HK-2 (cell line): ENCODE data around the gene UBASH3B.

Experiments
- DNase-seq: peaks from one replicate; pipeline ENCODE4 v3.0.0-alpha.2; 2018; ENCODE audit not compliant: unreplicated experiment

Gene UBASH3B

DNA sequence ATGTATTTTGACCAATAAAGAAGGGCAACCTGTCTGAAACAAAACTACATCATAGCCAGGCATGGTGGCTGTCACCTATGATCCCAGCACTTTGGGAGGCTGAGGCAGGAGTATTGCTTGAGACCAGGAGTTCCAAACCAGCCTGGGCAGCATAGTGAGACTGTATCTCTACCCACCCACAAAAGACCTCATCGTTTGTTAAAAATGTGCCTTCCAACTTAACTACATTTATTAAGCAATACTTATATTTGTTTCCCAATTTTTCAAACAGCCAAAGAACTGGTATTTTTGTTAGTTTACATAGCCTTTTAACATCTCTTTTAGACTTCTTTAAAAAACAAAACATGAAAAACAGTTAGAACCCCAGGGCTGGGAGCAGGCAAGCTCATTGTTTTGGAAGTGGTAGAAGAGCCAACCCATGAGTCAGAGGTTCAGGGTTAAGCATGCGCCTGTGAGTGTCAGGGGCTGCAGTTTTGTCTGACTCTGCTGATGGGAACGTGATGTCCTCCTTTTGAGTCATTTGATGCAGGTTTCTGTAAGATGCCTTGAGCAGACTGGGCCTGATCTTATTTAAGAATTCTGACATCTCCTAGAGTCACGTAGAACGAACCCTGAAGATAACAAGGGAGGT lies 128.9 kb downstream of the UBASH3B start:
- no peak for DNase-seq

DNA sequence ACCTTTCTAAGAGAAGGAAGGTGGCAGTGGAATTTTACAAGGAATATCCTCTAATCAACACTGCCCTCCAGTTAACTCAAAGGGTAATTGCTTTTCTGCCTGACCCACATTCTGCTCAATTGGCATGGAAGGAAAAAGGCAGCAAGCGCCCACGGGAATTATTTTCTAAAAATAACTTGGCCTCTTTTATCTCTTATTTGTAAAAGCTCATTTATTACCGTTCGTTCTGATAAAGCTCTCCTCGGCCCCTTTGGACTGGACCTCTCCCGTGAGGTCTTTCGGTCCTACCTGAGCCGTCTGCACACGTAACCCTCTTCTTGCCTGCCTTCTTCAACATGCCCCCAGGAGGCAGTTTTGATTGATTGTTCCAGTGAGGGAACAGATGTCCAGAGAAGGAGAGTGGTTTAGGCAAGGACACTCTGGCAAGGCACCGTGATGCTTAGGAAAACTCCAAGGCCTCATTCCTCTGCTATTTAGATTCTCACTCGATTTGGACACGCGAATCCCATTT lies 129.6 kb downstream of the UBASH3B start:
- no peak for DNase-seq

DNA sequence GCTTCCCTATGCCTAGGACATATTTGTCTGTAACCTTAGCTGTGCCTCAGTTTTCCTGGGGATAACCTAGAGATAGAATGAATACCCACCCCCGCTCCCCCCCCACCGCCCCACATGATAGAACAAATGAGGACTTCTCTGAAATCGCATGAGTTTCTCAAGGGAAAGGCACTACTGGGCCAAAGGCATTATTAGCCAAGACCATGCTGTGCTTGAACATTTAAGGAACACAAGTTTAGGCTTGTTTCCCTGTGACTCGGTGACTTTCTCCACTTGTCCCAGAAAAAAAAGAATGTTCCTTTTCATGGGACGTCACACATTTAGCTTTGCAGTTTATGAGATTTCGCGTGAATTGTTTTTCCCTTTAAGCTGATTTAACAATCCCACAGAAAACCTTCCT lies 131.4 kb downstream of the UBASH3B start:
- DNase-seq = no peak

DNA sequence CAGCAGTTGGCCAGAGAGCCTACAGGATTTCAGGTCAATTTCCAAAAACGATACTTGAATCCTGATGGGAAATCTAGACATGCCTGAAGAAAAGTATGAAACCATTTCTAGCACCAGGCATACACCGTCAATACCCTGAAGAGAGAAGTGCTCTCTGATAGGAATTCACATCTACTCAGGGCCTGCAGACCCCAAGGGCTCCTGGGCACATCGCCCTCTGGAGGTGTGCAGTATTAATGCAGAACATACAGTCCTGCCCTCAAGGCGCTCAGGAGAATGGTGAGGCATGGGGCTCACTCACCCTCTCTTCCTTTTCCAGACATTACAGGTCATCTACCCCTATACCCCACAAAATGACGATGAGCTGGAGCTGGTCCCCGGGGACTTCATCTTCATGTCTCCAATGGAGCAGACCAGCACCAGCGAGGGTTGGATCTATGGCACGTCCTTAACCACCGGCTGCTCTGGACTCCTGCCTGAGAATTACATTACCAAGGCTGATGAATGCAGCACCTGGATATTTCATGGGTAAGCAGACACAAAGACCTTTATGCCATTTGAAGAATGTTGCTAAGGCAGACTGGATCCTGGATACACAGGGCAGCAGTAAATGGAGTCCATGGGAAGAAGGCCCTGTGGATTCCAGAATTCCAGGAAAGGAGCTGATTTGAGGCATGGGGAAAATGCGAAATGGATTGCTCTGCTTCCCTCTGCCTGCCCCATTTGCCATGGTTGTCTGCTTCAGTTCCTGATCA lies 133.4 kb downstream of the UBASH3B start:
- DNase-seq = no peak

- DNase-seq = no peak
Measured at GRCh38 chr11:122789907-122790306, 134.4 kb downstream of the UBASH3B start.

DNA sequence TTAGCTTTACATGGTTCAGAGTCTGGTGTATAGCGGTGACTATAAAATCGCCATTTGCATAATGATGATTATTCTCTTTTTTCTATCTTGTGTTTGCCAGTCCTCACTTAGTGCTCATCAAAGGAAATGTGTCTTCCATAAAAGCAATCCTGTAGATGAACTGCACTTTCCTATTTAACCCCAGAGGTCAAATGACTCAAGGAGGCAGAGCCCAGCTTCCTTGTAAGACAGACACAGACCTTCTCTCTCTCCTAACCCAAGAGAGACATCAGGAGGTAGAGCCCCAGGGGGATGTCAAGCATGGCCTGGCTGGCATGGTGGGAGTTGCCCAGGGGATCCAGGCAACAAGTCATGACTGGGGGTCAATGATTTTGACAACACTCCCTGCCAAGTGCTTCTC lies 135.9 kb downstream of the UBASH3B start:
- DNase-seq = no peak

- no peak for DNase-seq
Measured at GRCh38 chr11:122791836-122792235, 136.3 kb downstream of the UBASH3B start.

- DNase-seq = no peak
Measured at GRCh38 chr11:122793515-122793914, 138.0 kb downstream of the UBASH3B start.

DNA sequence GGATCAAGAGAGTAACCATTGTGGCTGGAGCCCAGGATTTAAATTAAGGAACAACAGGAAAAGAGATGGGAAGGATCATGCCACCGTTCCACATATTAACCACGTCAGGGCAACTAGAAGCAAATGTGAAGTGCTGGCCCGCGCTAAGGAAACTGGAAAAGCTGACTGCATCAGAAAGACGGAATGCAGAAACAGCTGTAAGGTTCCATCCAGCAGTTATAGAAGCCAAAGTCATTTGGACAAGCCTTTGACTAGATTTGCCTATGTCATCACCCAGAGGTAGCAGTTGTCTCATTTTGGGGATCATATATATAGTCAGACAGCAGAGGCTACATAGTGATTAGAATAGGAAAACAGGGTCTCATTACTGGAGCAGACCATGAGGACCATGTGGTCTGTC lies 139.8 kb downstream of the UBASH3B start:
- no peak for DNase-seq

GRCh38 chr11:122796128-122796717 lies 140.7 kb downstream of the UBASH3B start:
- peak; percentile 38 for DNase-seq

- no peak for DNase-seq
Measured at GRCh38 chr11:122797651-122798050, 142.1 kb downstream of the UBASH3B start.

DNA sequence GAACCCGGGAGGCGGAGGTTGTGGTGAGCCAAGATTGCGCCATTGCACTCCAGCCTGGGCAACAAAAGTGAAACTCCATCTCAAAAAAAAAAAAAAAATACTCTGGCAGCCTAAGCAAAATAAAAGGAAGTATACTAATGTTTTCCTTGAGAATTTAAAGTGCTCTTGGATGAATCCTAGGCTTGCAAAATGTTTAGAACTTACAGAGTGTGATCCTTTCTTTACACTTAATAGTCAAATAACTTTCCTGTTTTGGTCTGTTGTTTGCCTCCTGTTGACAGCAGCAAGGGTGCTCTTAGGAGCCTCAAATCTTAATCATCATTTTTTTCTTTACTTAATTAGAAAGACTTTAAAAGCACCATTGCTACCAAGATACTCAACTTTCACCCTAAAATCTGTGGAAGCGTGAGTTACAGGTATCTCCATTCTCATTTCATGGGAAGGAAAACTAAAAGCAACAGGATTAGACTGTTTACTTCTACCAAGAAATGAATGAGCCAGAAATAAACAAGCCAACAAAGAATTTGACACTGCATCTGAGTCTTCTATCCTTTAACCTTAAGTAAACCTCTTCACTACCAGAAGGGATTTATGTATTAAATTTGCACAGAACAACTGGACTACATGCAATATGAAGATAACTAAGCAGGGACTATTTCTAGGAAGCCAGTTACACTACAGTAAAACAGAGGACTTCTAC lies 144.0 kb downstream of the UBASH3B start:
- no peak for DNase-seq

- no peak for DNase-seq
Measured at GRCh38 chr11:122802876-122803275, 147.4 kb downstream of the UBASH3B start.

DNA sequence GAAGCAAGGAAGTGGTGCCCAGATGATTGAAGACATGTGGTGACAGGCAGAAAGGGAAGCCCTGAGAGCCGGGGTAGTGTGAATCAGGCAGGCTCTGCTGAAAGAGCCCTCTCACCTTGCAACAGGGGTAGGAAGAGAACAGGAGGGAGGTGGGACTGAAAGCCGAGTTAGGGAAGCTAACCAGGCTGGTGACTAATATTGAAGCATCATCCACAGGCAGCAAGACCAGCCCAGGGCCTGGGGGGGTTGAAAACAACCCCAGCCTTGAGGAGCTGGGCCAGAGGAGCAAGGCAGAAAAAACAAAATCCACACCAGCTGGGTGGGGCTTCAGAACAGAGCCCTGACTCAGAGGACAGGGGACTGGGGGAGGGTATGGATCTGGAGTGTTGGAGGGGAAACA lies 147.8 kb downstream of the UBASH3B start:
- peak; percentile 41 for DNase-seq

- DNase-seq = no peak
Measured at GRCh38 chr11:122803716-122804115, 148.2 kb downstream of the UBASH3B start.

GRCh38 chr11:122804161-122804560 lies 148.6 kb downstream of the UBASH3B start:
- DNase-seq = no peak

DNA sequence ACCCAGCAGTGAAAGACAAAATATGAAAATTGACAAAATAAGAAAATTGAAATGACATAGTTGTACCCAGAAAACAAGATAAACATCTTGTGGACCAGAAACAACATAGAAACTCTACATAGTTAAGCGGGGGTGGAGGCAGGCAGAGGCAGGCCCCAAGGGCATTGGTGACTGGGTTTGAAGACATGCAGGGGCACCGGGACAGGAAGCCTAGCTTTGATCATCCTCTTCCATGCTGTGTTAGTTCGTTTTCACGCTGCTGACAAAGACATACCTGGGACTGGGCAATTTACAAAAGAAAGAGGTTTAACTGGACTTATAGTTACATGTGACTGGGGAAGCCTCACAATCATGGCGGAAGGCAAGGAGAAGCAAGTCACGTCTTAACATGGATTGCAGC lies 149.3 kb downstream of the UBASH3B start:
- DNase-seq = no peak

- DNase-seq = no peak
Measured at GRCh38 chr11:122807731-122808477, 152.4 kb downstream of the UBASH3B start.

GRCh38 chr11:122808478-122808869 lies 153.0 kb downstream of the UBASH3B start:
- DNase-seq = no peak

DNA sequence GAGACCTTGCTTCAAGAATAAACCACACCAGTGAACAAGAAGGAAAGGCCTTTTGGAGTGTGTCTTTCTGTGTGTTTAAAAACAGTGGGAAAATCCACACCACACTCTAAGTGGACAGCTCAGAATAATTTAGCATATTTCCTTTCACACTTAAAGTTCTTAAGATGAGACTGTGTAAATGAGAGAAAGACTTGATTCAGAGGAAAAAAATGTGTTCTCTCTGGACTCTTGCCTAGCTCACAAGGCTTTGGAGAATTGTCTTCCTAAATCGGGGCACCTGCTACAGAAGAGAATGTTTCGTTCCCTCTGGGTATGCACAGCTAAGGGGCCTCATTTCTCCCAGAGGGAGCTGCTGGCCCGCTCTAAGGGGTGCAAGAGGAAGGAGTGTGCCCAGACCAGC lies 154.3 kb downstream of the UBASH3B start:
- DNase-seq = no peak

DNA sequence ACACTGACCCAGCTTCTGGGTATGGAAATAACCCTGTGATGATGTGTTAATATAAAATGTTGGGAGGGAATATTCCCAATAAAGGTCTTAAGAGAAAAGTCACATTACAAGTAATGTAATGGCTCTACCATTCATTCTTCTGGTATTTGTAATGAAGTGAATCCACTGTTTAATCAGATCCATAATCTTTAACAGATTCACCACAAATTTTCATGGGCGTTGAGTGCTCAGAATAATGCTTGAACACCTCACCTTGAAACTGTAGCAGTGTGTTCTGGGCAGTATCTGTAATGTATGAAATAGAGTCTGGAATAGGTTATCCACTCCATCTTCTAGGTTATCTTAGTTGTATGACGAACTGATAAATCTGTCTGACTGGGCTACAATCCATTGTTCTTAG lies 156.2 kb downstream of the UBASH3B start:
- DNase-seq = no peak

GRCh38 chr11:122812638-122813037 lies 157.1 kb downstream of the UBASH3B start:
- DNase-seq = no peak
